K562 (cell line): ENCODE data around the gene PSMA1. TPM values are rescaled to one million over a fixed set of nuclear protein-coding genes. Genes with fewer than 3 reads are reported as not detected.

Experiments used
- ARHGAP35 ChIP-seq: fragments of 450-650 bp; IDR thresholded peaks from 2 replicates; pipeline ENCODE4 v1.6.1; 2018; ENCODE audit not compliant: partially characterized antibody
- ATF4 ChIP-seq: fragments of 450-650 bp; formaldehyde crosslinking; IDR thresholded peaks from 2 replicates; pipeline ENCODE4 v1.4.0; 2022; ENCODE audit warnings: mild to moderate bottlenecking, moderate library complexity
- BCL6 ChIP-seq: fragments of 250-450 bp; sonication (Bioruptor Pico); IDR thresholded peaks from 2 replicates; pipeline ENCODE4 v1.4.0; 2020
- CREBBP ChIP-seq: IDR thresholded peaks from one replicate; pipeline ENCODE4 v1.6.1; 2012; ENCODE audit warnings: low read depth, mild to moderate bottlenecking, control low read depth, inconsistent platforms, low read length
- E2F8 ChIP-seq: fragments of 450-650 bp; IDR thresholded peaks from 2 replicates; pipeline ENCODE4 v1.7.1; 2018; ENCODE audit warnings: mild to moderate bottlenecking, low read depth; ENCODE audit not compliant: partially characterized antibody
- MYNN ChIP-seq, 2 experiments: sonication (generic); formaldehyde crosslinking in 1 of 2; IDR thresholded peaks; 2 replicates each; pipeline versions ENCODE4 v1.5.0 to v1.6.1; 2016 to 2020; ENCODE audit warnings: antibody characterized with exemption in 1 of 2, missing genetic modification reagents in 1 of 2
- PCBP2 ChIP-seq: fragments of 200-400 bp; formaldehyde crosslinking; IDR thresholded peaks from 2 replicates; pipeline ENCODE4 v1.6.1; 2018; ENCODE audit warnings: low read length, low read depth, mild to moderate bottlenecking, moderate library complexity; ENCODE audit not compliant: poor library complexity, severe bottlenecking
- PURB ChIP-seq: sonication (generic); formaldehyde crosslinking; IDR thresholded peaks from 2 replicates; pipeline ENCODE4 v1.9.0; 2021; ENCODE audit warnings: low read depth, mild to moderate bottlenecking, missing genetic modification reagents
- RBBP5 ChIP-seq: fragments of 200-600 bp; sonication (generic); IDR thresholded peaks from 2 replicates; pipeline ENCODE4 v1.6.1; 2012; ENCODE audit warnings: borderline replicate concordance, mild to moderate bottlenecking, low read length, control low read depth, inconsistent platforms; ENCODE audit not compliant: insufficient read depth, poor library complexity, severe bottlenecking
- RBFOX2 ChIP-seq: fragments of 200-400 bp; formaldehyde crosslinking; IDR thresholded peaks from 2 replicates; pipeline ENCODE4 v1.6.1; 2017; ENCODE audit warnings: low read depth, mild to moderate bottlenecking, low read length, moderate library complexity
- SIN3A ChIP-seq, 2 experiments: fragments of 150-350 bp in 1 of 2; IDR thresholded peaks; 2 replicates each; pipeline ENCODE4 v1.6.1; 2011 to 2016; ENCODE audit warnings: borderline replicate concordance in 2 of 2, low read depth in 2 of 2, low read length in 2 of 2, mild to moderate bottlenecking in 2 of 2, moderate library complexity in 2 of 2; ENCODE audit not compliant: control insufficient read depth in 1 of 2
- SMAD4 ChIP-seq: fragments of 250-450 bp; sonication (Bioruptor Pico); conservative IDR thresholded peaks from 2 replicates; pipeline ENCODE4 v1.8.0; 2021; ENCODE audit warnings: inconsistent platforms, mild to moderate bottlenecking, moderate library complexity
- SNAPC5 ChIP-seq: fragments of 250-450 bp; sonication (Bioruptor Pico); IDR thresholded peaks from 2 replicates; pipeline ENCODE4 v1.8.0; 2021; ENCODE audit warnings: moderate library complexity, mild to moderate bottlenecking, inconsistent platforms
- SRSF1 ChIP-seq: fragments of 200-400 bp; formaldehyde crosslinking; IDR thresholded peaks from 2 replicates; pipeline ENCODE4 v1.6.1; 2017; ENCODE audit warnings: mild to moderate bottlenecking, low read depth, low read length, moderate library complexity
- SRSF7 ChIP-seq: fragments of 200-400 bp; formaldehyde crosslinking; optimal IDR thresholded peaks from 2 replicates; pipeline ENCODE3; 2017; ENCODE audit warnings: mild to moderate bottlenecking, low read depth, low read length
- TAF7 ChIP-seq: fragments of 450-650 bp; IDR thresholded peaks from 2 replicates; pipeline ENCODE4 v1.6.1; 2016; ENCODE audit warnings: missing genetic modification characterization, missing compliant biosample characterization
- TAL1 ChIP-seq: fragments of 450-650 bp; IDR thresholded peaks from 2 replicates; pipeline ENCODE4 v1.6.1; 2016; ENCODE audit warnings: mild to moderate bottlenecking
- TCF3 ChIP-seq: sonication (generic); formaldehyde crosslinking; IDR thresholded peaks from 2 replicates; pipeline ENCODE4 v1.4.0; 2020; ENCODE audit warnings: mild to moderate bottlenecking, missing genetic modification reagents
- ZNF224 ChIP-seq: sonication (generic); formaldehyde crosslinking; IDR thresholded peaks from 2 replicates; pipeline ENCODE4 v1.8.0; 2022; ENCODE audit warnings: mild to moderate bottlenecking, missing genetic modification reagents
- ZNF79 ChIP-seq: fragments of 250-450 bp; sonication (Bioruptor Pico); IDR thresholded peaks from 2 replicates; pipeline ENCODE4 v1.4.0; 2020; ENCODE audit warnings: low read depth, mild to moderate bottlenecking, moderate library complexity
- ZZZ3 ChIP-seq: fragments of 450-650 bp; IDR thresholded peaks from 2 replicates; pipeline ENCODE4 v1.6.1; 2016; ENCODE audit warnings: antibody characterized with exemption, mild to moderate bottlenecking, moderate library complexity
- polyA plus RNA-seq, 8 experiments: library from polyadenylated mRNA; depleted of rRNA in 4 of 8; stranded (reverse) in 5 of 8; unstranded in 3 of 8; fragments of >200 nt; fragmentation: Nextera tagmentation in 2 of 8; fragmentation: Illumina TruSeq in 1 of 8; extraction: Ambion mirVana in 2 of 8; extraction: Trizol in 1 of 8; gene quantifications; 2 replicates each; pipeline versions ENCODE4 v1.2.1 to v1.2.3, GENCODE V29; 2011 to 2014; ENCODE audit warnings: inconsistent platforms in 1 of 8, missing spikeins in 1 of 8
- total RNA-seq, 7 experiments: library from RNA; depleted of rRNA in 6 of 7; stranded (reverse); fragments of >200 nt in 6 of 7; fragmentation: Illumina TruSeq in 2 of 7; extraction: Trizol in 2 of 7; gene quantifications; 2 replicates each; pipeline versions ENCODE4 v1.2.1 to v1.2.3, GENCODE V29; 2011 to 2021; ENCODE audit warnings: low replicate concordance in 1 of 7
- TF ChIP-seq, protein P1 (sequence below): sonication (generic); formaldehyde crosslinking; IDR thresholded peaks from 2 replicates; pipeline ENCODE4 v1.9.0; 2022; ENCODE audit warnings: mild to moderate bottlenecking, missing genetic modification reagents

Gene PSMA1
- total and polyA plus RNA-seq, 9 of the 15 experiments (the other 6 are each of a cell fraction or from before 2014, with no cell fraction given) = 283 to 1,007 (median 424) TPM

- 0 out of 2 replicates have a peak, but pooled peaks have one; percentile 5 for TF ChIP-seq ATF4
- TF ChIP-seq TCF3 = peak; percentile 17; the same call in 1 of the 2 replicates
- no peak for TF ChIP-seq SRSF1
- TF ChIP-seq MYNN (IDR thresholded peaks at IDR 0.05) = no peak
- no peak for TF ChIP-seq MYNN (CRISPR knock-in tag; IDR thresholded peaks at IDR 0.05)
- peak; percentile 97 for TF ChIP-seq RBFOX2
- peak; percentile 65 to 89; a peak in 2 of 4 replicates for TF ChIP-seq SIN3A (IDR thresholded peaks at IDR 0.05; ENCODE audit: borderline replicate concordance in 2 of 2, control insufficient read depth in 1 of 2, low read depth in 2 of 2, low read length in 2 of 2)
- TF ChIP-seq CREBBP = no peak
- no peak for TF ChIP-seq TAF7
- TF ChIP-seq RBBP5 = peak; percentile 98
- TF ChIP-seq TAL1 = no peak
- no peak for TF ChIP-seq ZNF224 (CRISPR knock-in tag)
- no peak for TF ChIP-seq ZNF79 (CRISPR knock-in tag)
- no peak for TF ChIP-seq ARHGAP35
- TF ChIP-seq PURB (CRISPR knock-in tag) = no peak
- no peak for TF ChIP-seq PCBP2
- TF ChIP-seq SMAD4 (CRISPR knock-in tag) = peak; percentile 90
- TF ChIP-seq ZZZ3 = peak; percentile 93
- TF ChIP-seq SRSF7 = no peak
- no peak for TF ChIP-seq BCL6
- TF ChIP-seq E2F8 = peak; percentile 97
- TF ChIP-seq, protein P1, sequence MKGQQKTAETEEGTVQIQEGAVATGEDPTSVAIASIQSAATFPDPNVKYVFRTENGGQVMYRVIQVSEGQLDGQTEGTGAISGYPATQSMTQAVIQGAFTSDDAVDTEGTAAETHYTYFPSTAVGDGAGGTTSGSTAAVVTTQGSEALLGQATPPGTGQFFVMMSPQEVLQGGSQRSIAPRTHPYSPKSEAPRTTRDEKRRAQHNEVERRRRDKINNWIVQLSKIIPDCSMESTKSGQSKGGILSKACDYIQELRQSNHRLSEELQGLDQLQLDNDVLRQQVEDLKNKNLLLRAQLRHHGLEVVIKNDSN (CRISPR knock-in tag) = no peak
- TF ChIP-seq SNAPC5 = no peak
Observed at GRCh38 chr11:14519917-14520746, at the start of gene PSMA1 (continued).
